Astrocyte (in vitro differentiated cells and primary cell): ENCODE data around the gene EPHB2.

Experiments used
- EZH2 ChIP-seq: IDR thresholded peaks from 2 replicates; pipeline ENCODE4 v1.6.1; 2012; ENCODE audit warnings: mild to moderate bottlenecking, low read length, inconsistent platforms; ENCODE audit not compliant: insufficient read depth
- TF ChIP-seq, protein P1 (sequence below): IDR thresholded peaks from 2 replicates; pipeline ENCODE4 v1.5.1; 2011; ENCODE audit warnings: low read depth, mild to moderate bottlenecking, inconsistent platforms, low read length, moderate library complexity; ENCODE audit not compliant: insufficient read depth

DNA sequence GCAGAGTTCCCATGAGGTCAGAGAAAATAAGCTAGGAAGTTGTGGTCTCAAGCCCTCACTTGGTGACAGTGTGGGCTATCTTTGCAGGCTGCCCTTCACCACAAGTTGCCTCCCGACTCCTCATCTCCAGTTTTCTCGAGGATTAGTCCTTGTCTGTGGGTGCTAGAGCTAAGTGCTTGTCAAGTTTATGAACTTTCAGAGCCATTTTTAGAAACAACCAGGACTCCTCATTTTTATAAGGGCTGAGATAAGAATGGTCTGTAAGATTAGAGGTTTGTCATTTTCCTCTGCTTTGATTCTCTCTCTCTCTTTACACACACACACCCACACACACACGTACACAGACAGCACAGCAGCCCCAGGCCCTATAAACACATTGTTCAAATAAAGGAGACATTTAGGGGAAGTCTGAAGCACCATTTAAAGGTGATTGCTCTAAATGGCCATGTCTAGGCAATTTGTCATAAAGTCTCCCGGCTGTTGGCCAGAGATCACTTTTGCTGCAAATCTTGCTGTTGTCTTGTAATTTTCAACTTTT lies 134.8 kb downstream of the EPHB2 start:
- TF ChIP-seq, protein P1, sequence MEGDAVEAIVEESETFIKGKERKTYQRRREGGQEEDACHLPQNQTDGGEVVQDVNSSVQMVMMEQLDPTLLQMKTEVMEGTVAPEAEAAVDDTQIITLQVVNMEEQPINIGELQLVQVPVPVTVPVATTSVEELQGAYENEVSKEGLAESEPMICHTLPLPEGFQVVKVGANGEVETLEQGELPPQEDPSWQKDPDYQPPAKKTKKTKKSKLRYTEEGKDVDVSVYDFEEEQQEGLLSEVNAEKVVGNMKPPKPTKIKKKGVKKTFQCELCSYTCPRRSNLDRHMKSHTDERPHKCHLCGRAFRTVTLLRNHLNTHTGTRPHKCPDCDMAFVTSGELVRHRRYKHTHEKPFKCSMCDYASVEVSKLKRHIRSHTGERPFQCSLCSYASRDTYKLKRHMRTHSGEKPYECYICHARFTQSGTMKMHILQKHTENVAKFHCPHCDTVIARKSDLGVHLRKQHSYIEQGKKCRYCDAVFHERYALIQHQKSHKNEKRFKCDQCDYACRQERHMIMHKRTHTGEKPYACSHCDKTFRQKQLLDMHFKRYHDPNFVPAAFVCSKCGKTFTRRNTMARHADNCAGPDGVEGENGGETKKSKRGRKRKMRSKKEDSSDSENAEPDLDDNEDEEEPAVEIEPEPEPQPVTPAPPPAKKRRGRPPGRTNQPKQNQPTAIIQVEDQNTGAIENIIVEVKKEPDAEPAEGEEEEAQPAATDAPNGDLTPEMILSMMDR: no peak
- no peak for TF ChIP-seq EZH2
